Measurements from ENCODE around the gene NINL.

Gene NINL

GRCh38 chr20:25461786-25462545 is 123.4 kb downstream of the NINL start:
- DNase-seq = no peak

- DNase-seq = no peak
These were observed 124.1 kb downstream of the NINL start for GRCh38 chr20:25461281-25461650.

GRCh38 chr20:25460566-25461280 is 124.6 kb downstream of the NINL start:
- DNase-seq = no peak

GRCh38 chr20:25459916-25460535 is 125.3 kb downstream of the NINL start:
- DNase-seq = no peak

GRCh38 chr20:25459111-25459830 is 126.1 kb downstream of the NINL start:
- no peak for DNase-seq

GRCh38 chr20:25457886-25458680 is 127.2 kb downstream of the NINL start:
- no peak for DNase-seq

GRCh38 chr20:25454153-25454900 is 131.0 kb downstream of the NINL start:
- DNase-seq = no peak

GRCh38 chr20:25453035-25453810 is 132.1 kb downstream of the NINL start:
- no peak for DNase-seq

- DNase-seq = no peak
These were observed 133.0 kb downstream of the NINL start for GRCh38 chr20:25452333-25452732.

GRCh38 chr20:25447671-25448070 is 137.7 kb downstream of the NINL start:
- DNase-seq = no peak

GRCh38 chr20:25444556-25444955 is 140.8 kb downstream of the NINL start:
- DNase-seq = no peak

GRCh38 chr20:25439328-25439727 is 146.0 kb downstream of the NINL start:
- no peak for DNase-seq

GRCh38 chr20:25437153-25437581 is 148.2 kb downstream of the NINL start:
- DNase-seq = no peak

GRCh38 chr20:25424536-25424935 is 160.8 kb downstream of the NINL start:
- DNase-seq = no peak

- no peak for DNase-seq
These were observed 163.3 kb downstream of the NINL start for GRCh38 chr20:25422032-25422431.

- no peak for DNase-seq
These were observed 164.2 kb downstream of the NINL start for GRCh38 chr20:25421102-25421501.

GRCh38 chr20:25418776-25419175 is 166.6 kb downstream of the NINL start:
- DNase-seq = no peak

- no peak for DNase-seq
These were observed 176.4 kb downstream of the NINL start for GRCh38 chr20:25408890-25409289.

- no peak for DNase-seq
These were observed 177.2 kb downstream of the NINL start for GRCh38 chr20:25408170-25408547.

- DNase-seq = peak; percentile 40
These were observed 177.8 kb downstream of the NINL start, which contains the start of gene GINS1 for GRCh38 chr20:25407311-25408169. Gene GINS1, plus strand, starts transcription at chr20:25407673. Its CDS starts 148 bp downstream, at chr20:25407821.
